ENCODE measurements around the gene FBXW7.

FBXW7 gene

GRCh38 chr4:152364883-152365282, 171.0 kb downstream of the FBXW7 start:
- H3K4me3 ChIP-seq (ENCODE audit: low read depth, low read length), result no peak overlapping the region
- no peak for TF ChIP-seq CTCF (IDR thresholded peaks at IDR 0.05; ENCODE audit: low read depth, low read length)
- DNase-seq (ENCODE audit: low read depth, low spot score), result no peak
- in situ Hi-C loops (cut with HindIII; ENCODE audit: low sequenced_read_pairs), result no loop called here

- no peak overlapping the region for H3K4me3 ChIP-seq (ENCODE audit: low read depth, low read length)
- TF ChIP-seq CTCF (IDR thresholded peaks at IDR 0.05; ENCODE audit: low read depth, low read length), result no peak
- no peak for DNase-seq (ENCODE audit: low read depth, low spot score)
- in situ Hi-C loops (cut with HindIII; ENCODE audit: low sequenced_read_pairs), result no loop called here
Measured at GRCh38 chr4:152364383-152364782, 171.5 kb downstream of the FBXW7 start.

GRCh38 chr4:152363904-152364303, 172.0 kb downstream of the FBXW7 start:
- H3K4me3 ChIP-seq (ENCODE audit: low read depth, low read length), result no peak overlapping the region
- no peak for DNase-seq (ENCODE audit: low read depth, low spot score)
- in situ Hi-C loops (cut with HindIII; ENCODE audit: low sequenced_read_pairs), result no loop called here
- TF ChIP-seq CTCF (IDR thresholded peaks at IDR 0.05; ENCODE audit: low read depth, low read length), result no peak

GRCh38 chr4:152363086-152363485, 172.8 kb downstream of the FBXW7 start:
- DNase-seq (ENCODE audit: low read depth, low spot score), result no peak
- TF ChIP-seq CTCF (IDR thresholded peaks at IDR 0.05; ENCODE audit: low read depth, low read length), result no peak
- in situ Hi-C loops (cut with HindIII; ENCODE audit: low sequenced_read_pairs), result no loop called here

GRCh38 chr4:152360045-152360410, 175.9 kb downstream of the FBXW7 start:
- TF ChIP-seq CTCF (IDR thresholded peaks at IDR 0.05; ENCODE audit: low read depth, low read length), result no peak
- H3K4me3 ChIP-seq (ENCODE audit: low read depth, low read length), result no peak overlapping the region
- peak; percentile 13 for DNase-seq (ENCODE audit: low read depth, low spot score)
- in situ Hi-C loops (cut with HindIII; ENCODE audit: low sequenced_read_pairs), result no loop called here

More at GRCh38 chr4:152363086-152363485, 172.8 kb downstream of the FBXW7 start:
- H3K4me3 ChIP-seq (ENCODE audit: low read depth, low read length), result no peak overlapping the region

- in situ Hi-C loops (cut with HindIII; ENCODE audit: low sequenced_read_pairs), result no loop called here
- no peak for DNase-seq (ENCODE audit: low read depth, low spot score)
- no peak for TF ChIP-seq CTCF (IDR thresholded peaks at IDR 0.05; ENCODE audit: low read depth, low read length)
- H3K4me3 ChIP-seq (ENCODE audit: low read depth, low read length), result no peak overlapping the region
Measured at GRCh38 chr4:152359208-152360044, 176.5 kb downstream of the FBXW7 start.

Data from astrocyte of the spinal cord (primary cell).